ENCODE results near the gene COG2.
"Not testable (repeated sequence)": the region's sequence is repeated elsewhere in the genome, so short reads cannot be mapped to it uniquely, and the experiment has no call there.

The COG2 gene

DNA sequence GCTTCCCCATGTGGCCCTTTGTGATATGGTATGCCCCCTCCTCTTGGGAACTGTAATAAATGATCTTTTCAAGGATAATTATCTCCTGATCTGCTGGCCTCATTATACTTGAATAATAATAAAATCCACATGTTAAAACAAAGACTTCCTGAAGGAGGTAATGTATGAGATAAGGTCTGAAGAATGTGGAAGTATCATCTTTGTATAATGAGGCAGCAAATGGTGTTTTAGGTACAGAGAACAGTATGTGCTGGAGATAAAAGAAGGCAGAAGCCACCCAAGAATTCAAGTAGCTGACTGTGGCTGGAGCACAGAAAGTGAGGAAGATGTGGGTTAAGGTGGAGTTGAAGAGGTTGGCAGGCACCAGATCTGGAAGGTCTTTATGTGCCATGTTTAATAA is 12.8 kb upstream of the COG2 start:
- no peak for DNase-seq

- no peak for DNase-seq
Measured at GRCh38 chr1:230631477-230631876, 10.8 kb upstream of the COG2 start.

DNA sequence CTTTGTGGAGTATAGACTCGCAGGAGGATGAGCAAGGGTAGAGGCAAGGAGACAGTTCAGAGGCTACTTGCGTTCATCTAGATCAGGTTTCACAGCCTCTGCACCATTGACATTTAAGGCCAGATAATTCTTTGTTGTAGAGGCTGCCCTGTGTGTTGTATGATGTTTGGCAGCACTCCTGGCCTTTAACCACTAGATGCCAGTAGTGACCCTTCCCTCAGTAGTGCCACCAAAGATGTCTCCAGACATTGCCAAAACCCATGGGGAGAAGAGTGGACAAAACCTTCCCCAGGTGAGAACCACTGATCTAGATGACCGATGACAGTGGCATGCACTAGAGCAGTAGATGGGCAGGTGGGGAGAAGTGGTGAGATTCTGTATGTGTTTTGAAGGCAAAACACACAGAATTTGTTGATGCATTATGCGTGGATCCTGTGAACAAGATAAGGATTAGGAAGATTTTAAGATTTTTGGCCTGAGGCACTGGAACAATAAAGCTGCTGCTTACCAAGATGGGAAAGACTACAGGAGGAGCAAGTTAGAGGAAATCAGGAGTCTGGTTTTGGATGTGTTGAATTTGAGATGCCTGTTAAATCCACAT is 9.9 kb upstream of the COG2 start:
- no peak for DNase-seq

GRCh38 chr1:230633469-230633868 is 8.8 kb upstream of the COG2 start:
- DNase-seq: no peak

DNA sequence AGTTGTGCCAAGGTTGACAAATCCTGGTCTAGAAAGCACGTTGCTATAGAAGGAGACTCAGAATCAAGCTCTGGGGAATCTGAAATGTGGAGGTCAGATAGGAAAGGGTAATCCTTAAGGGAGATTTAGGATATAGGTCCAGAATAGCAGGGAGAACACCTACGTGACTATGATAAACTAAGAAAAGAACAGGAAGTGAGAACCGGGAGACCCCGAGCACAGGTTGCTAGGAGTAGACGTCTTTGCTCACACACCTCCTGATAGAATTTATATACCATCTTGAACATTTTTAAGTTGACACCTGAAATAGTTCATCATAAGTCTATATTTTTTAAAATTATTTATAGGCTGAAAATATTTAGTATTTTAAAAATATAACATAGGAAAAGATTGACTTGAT is 7.9 kb upstream of the COG2 start:
- DNase-seq: no peak

- no peak for DNase-seq
Measured at GRCh38 chr1:230636575-230637148, 5.6 kb upstream of the COG2 start.

DNA sequence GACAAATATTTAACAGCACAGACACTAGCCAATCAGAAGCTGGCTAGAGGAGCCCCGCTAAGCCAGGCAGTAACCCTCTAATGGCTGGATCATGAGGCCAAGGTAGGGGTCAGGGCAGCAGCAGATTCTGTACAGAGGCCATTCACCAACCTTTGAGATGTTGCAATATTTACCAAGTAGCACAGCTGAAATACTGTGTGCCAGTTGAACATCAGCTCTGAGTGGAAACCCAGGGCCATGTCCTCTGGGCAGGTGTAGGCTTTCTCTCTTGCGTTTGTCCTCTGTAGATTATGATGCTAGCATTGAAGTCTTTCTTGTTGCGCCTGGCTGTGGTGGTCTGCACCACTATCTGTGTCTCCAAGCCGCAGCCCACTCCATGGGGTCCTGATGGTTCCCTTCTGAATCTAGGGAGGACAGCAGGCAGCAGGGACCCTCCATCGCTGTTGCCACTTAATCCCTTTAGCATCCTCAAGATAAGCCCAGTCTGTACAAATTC is 2.5 kb upstream of the COG2 start:
- no peak for DNase-seq

DNA sequence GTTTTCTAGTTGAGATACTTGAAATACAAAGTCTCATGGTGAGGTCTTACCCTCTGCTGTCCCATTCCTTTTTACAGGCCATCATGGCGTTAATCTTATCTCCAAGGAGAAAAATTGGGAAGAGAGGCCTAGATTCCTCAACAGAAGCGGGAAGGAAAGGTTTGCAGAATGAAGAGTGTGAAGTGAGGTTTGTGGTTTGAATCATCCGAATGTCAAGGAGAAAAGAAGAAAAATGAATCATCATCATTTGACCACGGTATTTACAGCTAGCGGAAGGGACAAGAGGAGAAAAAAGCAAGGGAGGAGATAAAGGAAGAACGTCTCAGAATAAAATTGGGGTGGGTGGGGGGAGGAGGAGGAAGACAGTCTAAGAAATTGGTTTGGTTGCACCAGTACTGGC is 935 bp upstream of the COG2 start:
- no peak for DNase-seq

GRCh38 chr1:230641900-230642262 is 400 bp upstream of the COG2 start:
- DNase-seq: no peak

- no peak for DNase-seq
Measured at GRCh38 chr1:230643908-230644307, 1.6 kb downstream of the COG2 start.

- no peak for DNase-seq
Measured at GRCh38 chr1:230646710-230647302, 4.5 kb downstream of the COG2 start.

GRCh38 chr1:230647321-230647720 is 5.0 kb downstream of the COG2 start:
- no peak for DNase-seq

- no peak for DNase-seq
Measured at GRCh38 chr1:230648114-230648513, 5.8 kb downstream of the COG2 start.

- no peak for DNase-seq
Measured at GRCh38 chr1:230650300-230650699, 8.0 kb downstream of the COG2 start.

DNA sequence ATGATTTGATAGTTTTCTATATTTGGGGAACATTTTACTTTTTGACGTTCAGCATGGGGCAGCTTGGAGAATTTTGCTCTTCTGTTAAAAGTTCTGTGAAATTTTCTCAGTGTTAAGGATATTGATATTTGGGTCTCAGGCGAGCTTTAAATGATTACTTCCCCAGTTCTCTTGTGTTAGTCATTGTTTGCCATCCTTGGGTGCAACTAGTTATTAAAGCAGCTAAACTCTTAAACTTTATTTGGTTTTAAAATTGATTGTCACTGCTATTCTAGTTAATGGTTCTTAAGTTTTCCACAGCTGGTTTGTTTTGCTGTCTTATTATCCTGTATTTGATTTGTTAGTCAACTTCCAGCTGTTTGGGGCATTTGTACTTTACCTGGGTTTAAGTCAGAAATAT is 9.0 kb downstream of the COG2 start:
- DNase-seq: no peak

DNA sequence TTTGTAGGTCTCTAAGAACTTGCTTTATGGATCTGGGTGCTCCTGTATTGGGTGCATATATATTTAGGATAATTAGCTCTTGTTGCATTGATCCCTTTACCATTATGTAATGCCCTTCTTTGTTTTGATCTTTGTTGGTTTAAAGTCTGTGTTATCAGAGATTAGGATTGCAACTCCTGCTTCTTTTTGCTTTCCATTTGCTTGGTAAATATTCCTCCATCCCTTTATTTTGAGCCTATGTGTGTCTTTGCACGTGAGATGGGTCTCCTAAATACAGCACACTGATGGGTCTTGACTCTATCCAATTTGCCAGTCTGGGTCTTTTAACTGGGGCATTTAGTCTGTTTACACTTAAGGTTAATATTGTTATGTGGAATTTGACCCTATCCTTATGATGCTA is 14.4 kb downstream of the COG2 start:
- not testable (repeated sequence) for DNase-seq

- DNase-seq: not testable (repeated sequence)
Measured at GRCh38 chr1:230658103-230658502, 15.8 kb downstream of the COG2 start.

DNA sequence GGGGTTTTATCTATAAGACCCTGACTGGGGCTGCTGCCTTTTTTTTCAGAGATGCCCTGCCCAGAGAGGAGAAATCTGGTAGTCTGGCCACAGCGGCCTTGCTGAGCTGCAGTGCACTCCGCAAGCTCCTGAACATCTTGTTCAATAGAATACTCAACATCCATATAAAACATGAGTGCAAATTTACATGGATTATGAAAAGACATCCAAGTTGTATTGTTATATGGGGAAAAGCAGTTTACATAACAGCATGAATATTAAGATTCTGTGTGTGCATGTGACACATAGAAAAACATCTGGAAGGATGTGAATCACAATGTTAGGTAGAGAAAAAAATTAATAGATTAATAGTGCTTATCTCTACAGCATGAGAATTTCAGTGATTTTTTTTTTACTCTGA is 16.4 kb downstream of the COG2 start:
- no peak for DNase-seq

DNA sequence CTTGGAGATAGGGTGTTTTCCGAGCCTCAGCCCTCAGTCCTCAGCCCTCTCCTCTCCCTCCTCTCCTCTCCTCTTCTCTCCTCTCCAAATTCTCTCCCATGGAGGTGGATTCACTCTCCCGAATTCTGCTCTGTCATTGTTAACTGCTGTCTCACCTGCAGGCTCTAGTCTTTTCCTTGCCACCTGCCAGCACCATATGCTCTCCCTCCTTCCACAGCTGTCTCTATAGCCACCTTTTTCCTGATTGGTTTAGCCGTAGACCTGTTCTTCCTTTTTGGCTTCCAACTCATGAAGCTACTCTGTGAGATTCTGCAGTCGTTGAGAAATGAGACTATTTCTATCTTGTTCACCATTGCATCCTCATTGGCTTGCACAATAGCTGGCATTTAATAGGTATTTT is 19.7 kb downstream of the COG2 start:
- DNase-seq: no peak

DNA sequence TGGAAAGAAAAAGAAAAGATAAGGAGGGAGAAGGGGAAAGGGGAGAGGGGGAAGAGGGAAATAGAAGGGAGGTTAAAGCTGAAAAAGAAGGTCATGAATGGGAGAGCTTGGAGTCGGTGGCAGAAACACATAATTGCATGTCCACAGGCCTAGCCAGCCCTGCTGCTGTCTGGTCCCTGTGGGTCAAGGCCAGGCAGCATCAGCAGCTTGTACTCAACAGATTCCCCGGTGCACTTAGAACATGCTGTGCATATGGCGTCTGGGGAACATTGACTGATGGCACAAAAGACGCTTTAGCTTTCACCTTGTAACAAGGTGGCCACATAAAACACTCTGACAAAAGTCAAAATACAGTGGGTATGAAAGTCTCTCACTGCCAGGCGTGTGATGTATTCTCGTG is 25.9 kb downstream of the COG2 start:
- no peak for DNase-seq

DNA sequence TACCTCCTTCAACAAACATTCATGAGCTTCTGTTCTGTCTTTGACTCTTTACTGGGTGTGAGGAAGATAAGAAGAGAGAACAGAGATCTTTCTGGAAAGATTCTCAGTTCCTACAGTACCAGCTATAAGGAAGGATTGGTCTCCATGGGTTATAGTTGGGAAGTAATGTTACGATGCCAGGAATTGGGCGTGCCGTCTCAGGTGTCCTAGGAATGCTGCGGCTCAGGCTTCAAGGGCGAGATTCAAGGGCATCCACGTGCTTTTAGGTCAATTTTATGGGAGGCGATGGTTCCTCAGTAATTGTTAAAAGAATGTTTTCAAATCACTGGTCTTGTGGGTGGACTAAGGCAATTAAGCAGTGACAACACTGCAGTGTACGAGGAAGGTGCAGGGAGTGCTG is 27.3 kb downstream of the COG2 start:
- DNase-seq: no peak

DNA sequence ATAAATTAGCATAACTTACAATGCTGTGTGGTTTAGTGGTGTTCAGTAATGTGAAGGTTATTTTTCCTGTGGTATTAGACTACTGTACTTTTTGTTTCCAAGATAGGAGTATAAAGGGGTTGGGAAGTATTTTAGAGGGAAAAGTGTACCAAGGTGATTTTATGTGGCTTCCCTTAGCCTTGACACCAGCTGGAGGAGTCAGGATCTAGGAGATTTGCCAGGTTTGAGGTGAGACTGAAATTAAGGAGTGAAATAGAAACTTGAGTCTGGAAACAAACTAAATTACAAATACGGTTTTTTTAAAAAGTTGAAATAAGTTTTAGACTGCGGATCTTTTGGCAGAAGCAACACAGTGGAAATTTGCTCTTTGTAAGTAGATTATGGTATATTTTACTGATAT is 32.3 kb downstream of the COG2 start:
- DNase-seq: no peak

DNA sequence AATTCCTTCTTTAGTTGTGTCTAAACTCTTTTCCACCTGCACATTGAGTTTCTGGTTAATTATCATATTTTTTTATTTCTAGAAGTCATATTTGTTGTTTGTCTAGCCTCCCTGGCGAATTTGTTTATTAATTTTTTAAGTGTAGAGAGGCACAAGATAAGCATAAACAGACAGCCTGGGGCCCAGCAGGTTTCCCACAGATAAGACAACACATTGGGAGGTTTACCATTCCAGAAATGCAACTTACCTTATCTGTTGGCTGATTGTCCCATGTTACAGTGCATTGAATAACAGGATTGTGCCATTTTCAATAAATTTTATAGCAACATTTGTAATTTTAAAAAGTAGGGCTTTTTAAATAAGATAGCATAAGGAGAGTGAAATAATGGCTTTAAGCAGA is 34.9 kb downstream of the COG2 start:
- no peak for DNase-seq

GRCh38 chr1:230679192-230679591 is 36.9 kb downstream of the COG2 start:
- DNase-seq: no peak

DNA sequence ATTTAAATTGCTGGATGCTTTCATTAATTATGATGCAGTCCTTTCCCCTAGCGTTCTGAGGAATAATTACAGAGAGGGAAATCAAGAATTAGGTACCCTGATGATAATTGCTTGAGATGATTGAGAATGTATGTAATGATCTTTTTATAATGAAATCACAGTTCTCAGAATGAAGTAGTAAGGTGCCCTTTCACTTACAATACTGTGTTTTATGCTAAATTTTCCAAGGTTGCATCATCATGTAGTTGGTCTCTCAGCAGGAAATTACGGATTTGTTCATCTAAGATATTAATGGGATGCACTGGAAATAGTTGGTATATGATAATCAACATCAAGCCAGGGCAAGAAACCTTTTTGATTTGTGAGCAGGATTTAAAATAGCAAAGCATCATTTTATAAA is 37.5 kb downstream of the COG2 start:
- DNase-seq: no peak

Data from CD4-positive, alpha-beta T cell treated with Interleukin-15 for 1 hour (primary cell).